GM19238 (cell line): Measurements from ENCODE around the gene CTTNBP2.

Source experiments
- DNase-seq: peaks from one replicate; pipeline ENCODE4 v3.0.0; 2011; ENCODE audit warnings: low spot score; ENCODE audit not compliant: insufficient read length

CTTNBP2 gene

DNA sequence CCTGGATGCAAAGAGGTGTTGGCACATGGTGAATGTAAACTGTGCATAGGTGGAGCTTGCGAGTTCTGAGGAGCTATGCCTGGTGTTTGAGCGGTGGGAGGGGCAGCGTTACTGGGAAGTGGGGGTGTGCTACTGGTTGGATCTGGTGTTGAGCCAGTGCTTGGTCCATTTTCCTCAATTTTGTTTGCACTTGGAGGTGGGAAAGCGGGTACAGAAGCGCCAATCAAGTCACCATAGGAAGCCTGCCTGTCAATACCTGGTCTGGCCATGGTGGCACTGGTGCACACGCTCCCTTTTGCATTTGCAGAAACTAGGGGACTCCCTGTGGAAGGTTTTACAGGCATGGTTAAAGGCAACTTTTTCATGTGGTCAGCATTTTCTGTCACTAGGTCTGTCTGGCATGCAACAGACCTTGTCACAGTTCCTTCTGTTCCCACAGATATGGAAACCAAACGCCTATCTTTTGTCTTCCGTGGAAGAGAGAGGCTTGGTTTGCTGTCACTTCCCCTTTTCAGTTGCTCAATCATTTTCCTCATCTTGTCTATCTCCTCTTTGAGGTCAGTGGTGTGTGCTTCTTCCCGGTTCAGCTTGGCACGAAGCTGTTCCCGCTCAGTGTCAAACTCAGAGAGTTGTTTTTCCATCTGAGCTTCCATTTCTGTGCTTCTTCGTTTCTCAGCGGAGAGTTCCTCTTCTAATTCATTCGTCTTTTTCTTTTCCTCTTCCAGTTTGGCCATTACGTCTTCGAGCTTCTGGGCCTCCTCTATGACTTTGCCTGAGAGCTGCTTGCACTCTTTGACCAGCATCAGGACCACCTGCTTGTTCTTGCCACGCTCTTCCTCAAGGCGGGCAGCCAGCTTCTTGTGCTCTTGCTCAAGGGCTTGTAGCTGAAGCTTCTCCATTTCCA, 81.1 kb downstream of the CTTNBP2 start:
- no peak for DNase-seq

GRCh38 chr7:117790731-117791130, 82.5 kb downstream of the CTTNBP2 start:
- DNase-seq, result no peak

DNA sequence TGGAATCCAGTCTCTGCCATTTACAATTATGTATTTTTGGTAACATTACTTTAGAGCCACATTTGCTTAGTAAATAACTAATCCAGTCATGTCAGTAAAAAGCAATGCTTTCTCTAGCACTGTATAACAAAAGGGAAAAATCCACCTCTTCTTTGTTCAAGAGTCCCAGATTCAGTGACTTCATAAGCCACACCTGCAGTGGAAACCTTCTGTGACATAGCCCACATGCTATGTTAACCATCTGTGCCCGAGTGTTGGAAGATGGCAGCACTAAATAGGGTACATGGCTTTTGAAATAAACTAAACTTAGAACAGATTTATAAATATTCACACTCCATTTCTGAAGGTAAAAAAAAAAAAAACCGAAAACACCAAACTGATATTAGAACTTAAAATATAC, 83.0 kb downstream of the CTTNBP2 start:
- DNase-seq, result no peak

GRCh38 chr7:117785431-117785830, 87.8 kb downstream of the CTTNBP2 start:
- no peak for DNase-seq

DNA sequence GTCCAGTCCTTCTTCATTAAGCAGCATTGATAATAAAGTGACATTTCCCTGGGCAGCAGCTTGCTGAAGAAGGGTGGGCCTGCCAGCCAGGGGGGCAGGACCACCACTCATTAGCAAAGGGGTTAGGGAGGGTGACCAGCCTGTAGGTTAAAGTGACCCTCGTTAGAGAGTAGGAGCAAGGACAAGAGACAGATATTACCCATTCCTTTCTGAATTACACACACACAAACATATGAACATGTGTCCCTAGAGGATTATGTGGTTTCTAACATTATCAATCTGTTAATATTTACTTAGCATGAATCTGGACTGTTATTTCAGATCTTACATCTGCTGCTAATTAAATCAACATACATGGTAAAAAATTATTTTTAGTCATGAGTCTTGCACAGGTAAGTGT, 88.9 kb downstream of the CTTNBP2 start:
- no peak for DNase-seq

GRCh38 chr7:117782761-117783160, 90.5 kb downstream of the CTTNBP2 start:
- no peak for DNase-seq

GRCh38 chr7:117781707-117782106, 91.5 kb downstream of the CTTNBP2 start:
- DNase-seq, result no peak

DNA sequence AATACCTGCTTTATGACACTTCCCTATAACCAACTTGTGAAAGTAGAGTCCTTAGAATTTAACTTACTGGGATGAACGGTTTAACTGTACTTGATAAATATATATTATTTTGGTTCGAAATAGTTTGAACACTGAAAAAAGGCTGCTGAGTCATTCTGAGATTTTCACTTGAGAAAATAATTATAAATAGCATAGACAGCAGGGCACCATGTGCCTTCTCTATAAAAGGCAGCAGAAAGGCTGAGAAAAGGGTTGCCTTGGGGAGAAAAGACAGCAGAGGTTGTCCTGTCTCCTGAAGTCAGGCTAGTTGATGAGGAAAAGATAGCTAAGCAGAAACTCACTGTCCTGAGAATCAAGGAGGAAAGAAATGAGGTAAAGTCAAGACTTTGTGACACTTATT, 92.4 kb downstream of the CTTNBP2 start:
- no peak for DNase-seq

DNA sequence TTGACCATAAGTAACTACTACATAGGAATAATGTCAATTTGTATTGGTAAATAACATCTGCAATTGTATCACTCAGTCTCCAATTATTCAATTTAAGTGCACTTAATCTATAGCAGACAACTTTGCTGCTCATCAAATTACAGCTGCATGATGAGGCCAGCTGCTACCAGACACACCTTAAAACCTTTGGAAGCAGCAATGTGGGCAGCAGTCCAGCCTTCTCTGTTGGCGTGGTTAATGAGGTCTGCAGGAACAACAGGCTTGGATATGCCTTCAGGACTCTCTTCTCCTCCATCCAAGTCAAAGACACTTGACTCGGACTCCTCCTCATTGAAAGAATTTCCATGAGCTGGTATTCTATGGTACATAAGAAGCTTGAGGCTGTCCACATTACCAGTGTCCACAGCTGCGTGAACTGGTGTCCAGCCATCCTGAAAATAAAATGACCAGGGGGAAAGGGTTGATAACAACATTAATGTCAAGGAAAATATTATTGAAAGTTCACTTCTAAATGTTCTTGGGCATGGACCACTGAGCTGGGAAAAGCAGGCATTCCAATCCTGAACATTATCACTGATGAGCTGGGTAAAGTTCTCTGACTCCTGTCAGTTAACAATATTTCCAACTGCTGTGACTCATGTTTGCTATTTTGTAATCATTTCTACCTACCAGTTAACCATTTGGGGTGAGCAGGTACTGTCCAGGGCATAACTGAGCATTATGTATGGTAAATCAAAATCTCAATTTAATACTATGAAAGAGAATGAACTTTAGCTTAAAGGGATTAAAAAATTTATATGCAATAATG, 95.7 kb downstream of the CTTNBP2 start:
- DNase-seq, result no peak

- DNase-seq, result no peak
Observed at GRCh38 chr7:117776224-117776623, 97.0 kb downstream of the CTTNBP2 start.

- DNase-seq, result no peak
Observed at GRCh38 chr7:117775801-117776200, 97.4 kb downstream of the CTTNBP2 start.

DNA sequence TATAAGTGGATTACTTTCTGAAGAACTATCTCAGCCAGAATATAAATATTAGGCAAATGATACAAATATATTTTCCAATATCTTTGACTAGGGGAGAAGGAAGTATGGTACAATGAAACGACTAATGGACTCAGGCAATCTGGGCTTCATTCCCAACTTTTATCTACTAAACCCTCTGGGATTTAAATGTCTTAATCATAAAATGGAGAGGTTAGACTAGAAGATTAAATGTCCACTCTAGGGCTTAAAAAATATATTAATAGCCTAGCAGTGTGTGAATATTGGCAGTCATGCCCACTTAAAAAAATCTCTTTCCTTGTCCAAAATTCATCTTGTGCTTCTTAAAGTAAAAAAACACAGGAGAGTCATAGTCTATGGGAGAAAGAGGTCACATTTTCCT, 98.3 kb downstream of the CTTNBP2 start:
- no peak for DNase-seq

- no peak for DNase-seq
Observed at GRCh38 chr7:117772421-117772820, 100.8 kb downstream of the CTTNBP2 start.

GRCh38 chr7:117771756-117772155, 101.5 kb downstream of the CTTNBP2 start:
- DNase-seq, result no peak

- no peak for DNase-seq
Observed at GRCh38 chr7:117769085-117769484, 104.2 kb downstream of the CTTNBP2 start.

DNA sequence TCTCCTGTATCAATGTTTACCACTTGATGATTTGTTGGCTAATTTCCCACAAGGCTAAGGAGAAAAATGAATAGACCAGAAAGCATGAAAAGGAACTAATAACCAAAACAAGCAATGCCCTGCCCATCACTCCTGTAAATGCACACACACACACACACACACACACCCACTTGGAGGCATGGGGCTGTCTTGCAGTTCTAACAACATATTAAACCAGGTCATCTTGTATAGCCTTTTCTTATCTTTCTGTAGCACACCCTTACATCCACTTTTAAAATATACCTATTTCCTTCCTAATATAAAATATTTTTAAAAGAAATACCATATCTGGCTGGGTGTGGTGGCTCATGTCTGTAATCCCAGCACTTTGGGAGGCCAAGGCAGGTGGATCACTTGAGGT, 105.3 kb downstream of the CTTNBP2 start:
- DNase-seq, result no peak

GRCh38 chr7:117766913-117767312, 106.3 kb downstream of the CTTNBP2 start:
- DNase-seq, result no peak

DNA sequence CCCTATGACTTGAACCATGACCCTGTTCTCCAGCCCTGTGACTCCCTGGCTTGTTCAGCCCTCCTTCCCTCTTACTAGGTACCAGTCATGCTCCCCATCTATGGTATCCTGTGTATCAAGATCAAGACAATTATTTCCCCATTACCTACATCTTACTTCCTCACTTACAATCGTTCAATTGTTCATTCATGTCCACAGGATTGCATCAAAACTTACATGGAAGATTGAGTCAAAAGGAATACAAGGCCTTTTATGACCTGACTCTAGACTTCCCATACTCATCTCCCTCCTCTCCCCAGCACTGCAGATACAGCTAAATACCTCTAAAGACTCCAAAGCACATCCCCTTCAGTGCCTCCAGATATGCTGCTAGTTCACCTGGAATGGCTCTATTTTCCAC, 109.2 kb downstream of the CTTNBP2 start:
- DNase-seq, result no peak

DNA sequence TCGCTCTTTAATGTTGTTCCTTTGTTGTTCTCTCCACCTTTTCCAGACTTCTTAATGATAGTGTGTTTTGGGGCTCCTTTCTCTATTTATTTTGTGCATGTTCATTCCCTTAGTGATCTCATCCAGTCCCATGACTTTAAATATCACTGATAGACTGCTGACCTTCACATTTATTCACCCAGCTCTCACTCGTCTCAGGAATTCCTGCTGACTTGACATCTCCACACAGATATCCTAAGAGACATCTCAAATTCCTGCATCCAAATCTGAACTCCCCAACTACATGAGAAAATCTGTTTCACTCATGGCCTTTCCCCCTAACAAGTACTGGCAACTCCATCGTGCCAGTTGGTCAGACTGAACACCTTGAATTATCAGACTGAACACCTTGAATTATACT, 111.2 kb downstream of the CTTNBP2 start:
- DNase-seq, result no peak

DNA sequence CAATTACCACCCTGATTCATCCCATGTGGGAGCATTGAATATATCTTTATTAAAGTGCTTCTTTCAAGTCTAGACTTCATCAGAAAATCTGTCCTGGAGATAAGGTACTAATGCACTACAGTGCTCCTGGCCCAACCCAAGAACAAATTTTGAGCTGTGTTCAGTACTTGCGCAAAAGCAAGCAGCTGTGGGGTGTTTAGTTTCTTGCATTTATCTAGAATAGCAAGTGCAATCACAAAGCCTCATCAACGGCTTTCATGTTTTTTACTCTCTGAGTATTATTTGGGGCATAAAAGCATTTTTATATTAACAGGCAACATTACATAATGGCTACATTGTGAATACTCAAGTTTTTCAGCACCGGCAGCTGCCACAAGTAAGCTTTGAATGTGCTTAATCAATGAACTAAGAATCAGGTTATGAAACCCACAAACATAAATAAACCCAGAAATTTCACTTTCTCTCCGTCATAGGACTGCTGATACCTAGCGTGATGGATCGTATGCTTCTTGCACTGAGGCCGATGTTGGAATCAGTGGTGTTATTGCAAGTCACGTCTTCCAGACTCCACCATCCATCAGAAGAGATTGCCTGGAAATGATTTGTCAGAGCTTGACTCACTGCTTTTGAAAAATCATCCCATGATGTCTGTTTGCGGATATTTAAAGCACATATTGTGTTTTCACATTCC, 113.1 kb downstream of the CTTNBP2 start:
- no peak for DNase-seq

- DNase-seq, result no peak
Observed at GRCh38 chr7:117757440-117757839, 115.8 kb downstream of the CTTNBP2 start.

- no peak for DNase-seq
Observed at GRCh38 chr7:117756586-117757085, 116.6 kb downstream of the CTTNBP2 start.
